H1 (cell line): ENCODE data around the gene ITPK1. TPM values are rescaled to one million over a fixed set of nuclear protein-coding genes. Genes with fewer than 3 reads are reported as not detected.

ENCODE experiments used
- CTCF ChIA-PET: fragments of 300-600 bp; sonication (Branson Sonifier 250); formaldehyde crosslinking; loops from one replicate; lab custom pipeline; 2021; ENCODE audit not compliant: partially characterized antibody; lab: Charles Lee
- POLR2A ChIA-PET: fragments of 300-600 bp; sonication (Branson Sonifier 250); formaldehyde crosslinking; loops from one replicate; lab custom pipeline; 2021; ENCODE audit warnings: inconsistent platforms; ENCODE audit not compliant: partially characterized antibody; lab: Charles Lee
- DNase-seq, 2 experiments: peaks; one replicate each; pipeline versions ENCODE4 v3.0.0 to v3.0.0-alpha.2; 2010 to 2022; ENCODE audit warnings: low spot score in 2 of 2, low read depth in 1 of 2, mixed read lengths in 1 of 2
- FAIRE-seq: peaks from 2 replicates; lab custom pipeline; 2011; peaks lifted over from hg19 to GRCh38; lab: Jason Lieb, UNC
- H2AFZ ChIP-seq: 2 replicates; pipeline ENCODE4 v1.8.1; 2012; ENCODE audit warnings: low read length, inconsistent platforms
- H2AK5ac ChIP-seq: 2 replicates; pipeline ENCODE4 v1.6.1; 2013; ENCODE audit warnings: low read depth, low read length
- H2BK120ac ChIP-seq: replicated peaks from 2 replicates; pipeline ENCODE3; 2013; ENCODE audit warnings: low read depth, low read length, inconsistent platforms
- H2BK12ac ChIP-seq: 2 replicates; pipeline ENCODE4 v1.6.1; 2013; ENCODE audit warnings: low read depth, low read length
- H2BK15ac ChIP-seq: 2 replicates; pipeline ENCODE4 v1.6.1; 2013; ENCODE audit warnings: low read length
- H2BK20ac ChIP-seq: 2 replicates; pipeline ENCODE4 v1.6.1; 2013; ENCODE audit warnings: low read length
- H2BK5ac ChIP-seq: 2 replicates; pipeline ENCODE4 v1.6.1; 2013; ENCODE audit warnings: low read depth, low read length
- H3K14ac ChIP-seq: 2 replicates; pipeline ENCODE4 v1.6.1; 2013; ENCODE audit warnings: inconsistent platforms; ENCODE audit not compliant: insufficient read length
- H3K18ac ChIP-seq: 2 replicates; pipeline ENCODE4 v1.6.1; 2013; ENCODE audit warnings: low read length; ENCODE audit errors: extremely low read depth
- H3K23ac ChIP-seq: 2 replicates; pipeline ENCODE4 v1.6.1; 2013; ENCODE audit warnings: inconsistent platforms; ENCODE audit not compliant: insufficient read length
- H3K23me2 ChIP-seq: 2 replicates; pipeline ENCODE4 v1.6.1; 2013; ENCODE audit warnings: low read depth, low read length
- H3K27ac ChIP-seq: 2 replicates; pipeline ENCODE4 v1.6.1; 2011; ENCODE audit warnings: low read depth, low read length, inconsistent platforms
- H3K27me3 ChIP-seq, 4 experiments: replicated peaks in 1 of 4; 1 replicate in 1 of 4; 2 replicates in 3 of 4; pipeline versions ENCODE4 v1.6.1 to v1.8.1; 2011 to 2013; ENCODE audit warnings: low read length in 3 of 4, mild to moderate bottlenecking in 3 of 4, inconsistent platforms in 2 of 4, mixed read lengths in 2 of 4, moderate library complexity in 1 of 4; ENCODE audit not compliant: control insufficient read depth in 3 of 4, insufficient read depth in 3 of 4; ENCODE audit errors: extremely low read depth in 1 of 4
- H3K36me3 ChIP-seq, 4 experiments: 2 replicates each; pipeline versions ENCODE4 v1.6.1 to v1.8.1; 2011 to 2013; ENCODE audit warnings: mild to moderate bottlenecking in 4 of 4, low read length in 3 of 4, moderate library complexity in 2 of 4, control low read depth in 1 of 4, inconsistent platforms in 1 of 4; ENCODE audit not compliant: insufficient read depth in 4 of 4, control insufficient read depth in 2 of 4
- H3K4ac ChIP-seq: replicated peaks from 2 replicates; pipeline ENCODE3; 2013; ENCODE audit warnings: low read length, low read depth, mixed read lengths, inconsistent platforms; ENCODE audit not compliant: insufficient read length
- H3K4me1 ChIP-seq, 4 experiments: replicated peaks in 1 of 4; 1 replicate in 1 of 4; 2 replicates in 3 of 4; pipeline versions ENCODE4 v1.6.1 to v1.8.1; 2011 to 2013; ENCODE audit warnings: low read length in 3 of 4, inconsistent platforms in 2 of 4, mixed read lengths in 1 of 4; ENCODE audit not compliant: insufficient read depth in 4 of 4, control insufficient read depth in 3 of 4
- H3K4me2 ChIP-seq, 2 experiments: 2 replicates each; pipeline versions ENCODE4 v1.6.1 to v1.8.1; 2011 to 2013; ENCODE audit warnings: low read depth in 2 of 2, low read length in 2 of 2, control low read depth in 1 of 2, inconsistent platforms in 1 of 2, mild to moderate bottlenecking in 1 of 2; ENCODE audit not compliant: insufficient read depth in 1 of 2
- H3K4me3 ChIP-seq, 4 experiments: fragments of 200-600, 300-600 bp in 1 of 4; sonication (generic), shearing (Covaris generic), sonication (Bioruptor Twin) in 1 of 4; 2 replicates each; pipeline versions ENCODE4 v1.5.1 to v1.8.1; 2011 to 2016; ENCODE audit warnings: low read length in 4 of 4, low read depth in 3 of 4, control low read depth in 2 of 4, inconsistent platforms in 2 of 4, mild to moderate bottlenecking in 2 of 4, mixed read lengths in 1 of 4, moderate library complexity in 1 of 4; ENCODE audit not compliant: insufficient read depth in 2 of 4; ENCODE audit errors: extremely low read depth in 1 of 4
- H3K56ac ChIP-seq: replicated peaks from 2 replicates; pipeline ENCODE3; 2013; ENCODE audit warnings: low read depth, mild to moderate bottlenecking, mixed read lengths, low read length, inconsistent platforms; ENCODE audit not compliant: insufficient read length
- H3K79me1 ChIP-seq: 2 replicates; pipeline ENCODE4 v1.6.1; 2013; ENCODE audit warnings: low read depth, low read length, control low read depth
- H3K79me2 ChIP-seq, 2 experiments: 2 replicates each; pipeline versions ENCODE4 v1.6.1 to v1.8.1; 2012 to 2013; ENCODE audit warnings: low read length in 2 of 2, mild to moderate bottlenecking in 2 of 2, inconsistent platforms in 1 of 2; ENCODE audit not compliant: insufficient read depth in 2 of 2, control insufficient read depth in 1 of 2
- H3K9ac ChIP-seq, 4 experiments: replicated peaks in 1 of 4; 1 replicate in 1 of 4; 2 replicates in 3 of 4; pipeline versions ENCODE4 v1.6.1 to v1.8.1; 2011 to 2013; ENCODE audit warnings: low read depth in 3 of 4, low read length in 3 of 4, control low read depth in 2 of 4, mild to moderate bottlenecking in 2 of 4, moderate library complexity in 2 of 4, inconsistent platforms in 1 of 4; ENCODE audit errors: extremely low read depth in 1 of 4
- H3K9me3 ChIP-seq, 2 experiments: 2 replicates each; pipeline versions ENCODE4 v1.6.1 to v1.8.1; 2012 to 2013; ENCODE audit warnings: mild to moderate bottlenecking in 2 of 2, moderate library complexity in 2 of 2, control low read depth in 1 of 2, inconsistent platforms in 1 of 2, low read depth in 1 of 2, low read length in 1 of 2, mixed read lengths in 1 of 2; ENCODE audit not compliant: insufficient read depth in 2 of 2
- H4K20me1 ChIP-seq, 2 experiments: replicated peaks in 1 of 2; 2 replicates each; pipeline versions ENCODE3 to v1.8.1; 2011 to 2013; ENCODE audit warnings: inconsistent platforms in 2 of 2, low read length in 2 of 2, mild to moderate bottlenecking in 1 of 2; ENCODE audit not compliant: insufficient read depth in 2 of 2, control insufficient read depth in 1 of 2
- H4K5ac ChIP-seq: 2 replicates; pipeline ENCODE4 v1.6.1; 2013; ENCODE audit warnings: low read length, low read depth, mixed read lengths, inconsistent platforms; ENCODE audit not compliant: insufficient read length
- H4K8ac ChIP-seq: 2 replicates; pipeline ENCODE4 v1.8.0; 2013; ENCODE audit warnings: mild to moderate bottlenecking, moderate library complexity, low read length, inconsistent platforms; ENCODE audit not compliant: insufficient read depth; ENCODE audit errors: extremely low read depth
- H4K91ac ChIP-seq: replicated peaks from 2 replicates; pipeline ENCODE3; 2013; ENCODE audit warnings: low read length, mixed read lengths, inconsistent platforms; ENCODE audit not compliant: insufficient read length
- CBX5 ChIP-seq: fragments of 300-800, 300-1000 bp; sonication (generic); IDR thresholded peaks from 2 replicates; pipeline ENCODE4 v1.7.1; 2016; ENCODE audit warnings: antibody characterized with exemption, low read length, low read depth
- CBX8 ChIP-seq: fragments of 300-800, 300-1000 bp; sonication (generic); IDR thresholded peaks from 2 replicates; pipeline ENCODE4 v1.7.1; 2016; ENCODE audit warnings: low read depth, low read length, borderline replicate concordance
- CTCF ChIP-seq, 3 experiments: IDR thresholded peaks; 1 replicate in 2 of 3; 2 replicates in 1 of 3; pipeline versions ENCODE4 v1.5.1 to v1.6.1; 2011; ENCODE audit warnings: low read length in 3 of 3, mild to moderate bottlenecking in 3 of 3, inconsistent platforms in 2 of 3, low read depth in 1 of 3, moderate library complexity in 1 of 3; ENCODE audit not compliant: insufficient read depth in 1 of 3; ENCODE audit errors: control extremely low read depth in 1 of 3
- EP300 ChIP-seq, 2 experiments: IDR thresholded peaks; 1 replicate in 1 of 2; 2 replicates in 1 of 2; pipeline ENCODE4 v1.6.1; 2011 to 2012; ENCODE audit warnings: low read depth in 2 of 2, low read length in 2 of 2, mild to moderate bottlenecking in 2 of 2, borderline replicate concordance in 1 of 2, inconsistent platforms in 1 of 2, moderate library complexity in 1 of 2
- GABPA ChIP-seq: IDR thresholded peaks from 2 replicates; pipeline ENCODE4 v1.6.1; 2011; ENCODE audit warnings: mild to moderate bottlenecking, low read length, moderate library complexity, borderline replicate concordance; ENCODE audit not compliant: insufficient read depth
- JUND ChIP-seq: IDR thresholded peaks from 2 replicates; pipeline ENCODE4 v1.6.1; 2011; ENCODE audit warnings: mild to moderate bottlenecking, improper control_type of control experiment, low read length
- NANOG ChIP-seq: IDR thresholded peaks from 2 replicates; pipeline ENCODE4 v1.6.1; 2011; ENCODE audit warnings: low read length, low read depth, mild to moderate bottlenecking, inconsistent platforms; ENCODE audit not compliant: insufficient read depth, poor library complexity, severe bottlenecking
- POLR2A ChIP-seq, 2 experiments: IDR thresholded peaks; 1 replicate in 1 of 2; 2 replicates in 1 of 2; pipeline ENCODE4 v1.6.1; 2011; ENCODE audit warnings: low read depth in 2 of 2, low read length in 2 of 2, mild to moderate bottlenecking in 2 of 2; ENCODE audit errors: control extremely low read depth in 1 of 2
- SRF ChIP-seq: IDR thresholded peaks from 2 replicates; pipeline ENCODE4 v1.6.1; 2011; ENCODE audit warnings: mild to moderate bottlenecking, low read depth, low read length, moderate library complexity
- WGBS, 2 experiments: shearing (Covaris generic) in 1 of 2; methylation state at CpG; one replicate each; pipeline versions ENCODE4 v1.1.6 to v1.1.7; 2013 to 2015; ENCODE audit warnings: low lambda C conversion rate in 2 of 2, mixed read lengths in 2 of 2, inconsistent platforms in 1 of 2, low coverage in 1 of 2, missing lambda C conversion rate in 1 of 2; ENCODE audit not compliant: insufficient replicate concordance in 2 of 2, insufficient coverage in 1 of 2, insufficient read length in 1 of 2; ENCODE audit errors: extremely low coverage in 1 of 2, missing lambda C conversion rate in 1 of 2; 5-methylcytosine and 5-hydroxymethylcytosine counted together
- polyA plus RNA-seq, 7 experiments: library from polyadenylated mRNA; depleted of rRNA in 3 of 7; stranded (reverse) in 5 of 7; unstranded in 2 of 7; fragments of >200 nt in 5 of 7; fragments of 200-250 nt in 2 of 7; gene quantifications; 1 replicate in 5 of 7; 2 replicates in 1 of 7; 4 replicates in 1 of 7; pipeline versions ENCODE4 v1.2.1 to v1.2.3, GENCODE V29; 2011 to 2013; ENCODE audit warnings: missing spikeins in 2 of 7, mixed read lengths in 2 of 7
- total RNA-seq: library from RNA; stranded (reverse); fragmentation: NEBNext Ultra II Directional; extraction: Animal tissue kit (Norgen Biotek cat#: 25700); gene quantifications from 2 replicates; pipeline ENCODE4 v1.2.1, GENCODE V29; 2021

Gene ITPK1
- total and polyA plus RNA-seq, 2 of the 8 experiments (the other 6 are each of a cell fraction or from before 2014, with no cell fraction given) = 108 to 143 TPM

- no peak overlapping the region for H3K9ac ChIP-seq
- peaks cover 0 to 10% (median 0%) of the 10 kb centered on the region in 4 experiments; a peak in 4 of 8 replicates for H3K36me3 ChIP-seq
- H2AFZ ChIP-seq = no peak overlapping the region
- H3K27ac ChIP-seq = no peak overlapping the region
- no peaks in the 10 kb centered on the region for H3K27me3 ChIP-seq
- ChIA-PET POLR2A (interaction anchor here (1.6 kb wide), 1 partner anchor 13 kb away, joined by 3 read pairs; no protein-coding TSS in a partner anchor), CTCF (interaction anchor here (0.6 to 6.5 kb wide), 21 partner anchors 10 to 203 kb away, joined by 3 to 34 read pairs (median 3); no protein-coding TSS in a partner anchor)
- H2BK5ac ChIP-seq = no peak overlapping the region
- peaks cover 0 to 16% (median 8%) of the 10 kb centered on the region in 4 experiments; a peak in 5 of 7 replicates for H3K4me1 ChIP-seq
- FAIRE-seq (peak; percentile 69), DNase-seq (peak; percentile 73 to 100)
- no peak overlapping the region for H2BK120ac ChIP-seq
- H2AK5ac ChIP-seq = peak overlapping the region; percentile 89; the same call in 1 of the 2 replicates
- H3K79me1 ChIP-seq = peaks cover 4% of the 10 kb centered on the region; the same call in 1 of the 2 replicates
- peaks cover 0 to 7% of the 10 kb centered on the region in 2 experiments for H4K20me1 ChIP-seq
- H4K8ac ChIP-seq = no peak overlapping the region
- no peak overlapping the region for H2BK20ac ChIP-seq
- no peak overlapping the region for H4K5ac ChIP-seq
- H3K4me3 ChIP-seq = no peak overlapping the region
- no peak overlapping the region for H3K4me2 ChIP-seq
- WGBS, 2 experiments = 54% methylated on average over 12 of the region's 12 CpGs; no CpG with 5 or more reads in 1 of the 2 experiments
- no peak overlapping the region for H2BK15ac ChIP-seq
- H3K4ac ChIP-seq = no peak overlapping the region
- H3K23ac ChIP-seq = no peak overlapping the region
- H3K18ac ChIP-seq = no peak overlapping the region
- H2BK12ac ChIP-seq = no peak overlapping the region
- H3K56ac ChIP-seq = no peak overlapping the region
- no peak overlapping the region for H4K91ac ChIP-seq
- H3K14ac ChIP-seq = no peak overlapping the region
- no peaks in the 10 kb centered on the region for H3K23me2 ChIP-seq
- peaks cover 0 to 28% of the 10 kb centered on the region in 2 experiments; a peak in 2 of 4 replicates for H3K79me2 ChIP-seq
- peaks cover 7 to 10% of the 10 kb centered on the region in 2 experiments for H3K9me3 ChIP-seq
- TF ChIP-seq GABPA (peak; percentile 30; the same call in 1 of the 2 replicates), POLR2A (IDR thresholded peaks at IDR 0.05; ENCODE audit: control extremely low read depth in 1 of 2, low read depth in 2 of 2, low read length in 2 of 2) (no peak), NANOG (peak; percentile 3), SRF (no peak), CBX8 (no peak), EP300 (IDR thresholded peaks at IDR 0.05; ENCODE audit: borderline replicate concordance in 1 of 2, low read depth in 2 of 2, low read length in 2 of 2) (peak in 1 of 2 experiments; percentile 95; a peak in 1 of 3 replicates), CTCF (IDR thresholded peaks at IDR 0.05; ENCODE audit: control extremely low read depth in 1 of 3, insufficient read depth in 1 of 3, low read depth in 1 of 3, low read length in 3 of 3) (peak; percentile 92 to 98 (median 98)), CBX5 (no peak), JUND (no peak)
Measured at GRCh38 chr14:92973261-92973797, 142.4 kb downstream of the ITPK1 start.
